Ovary (tissue), 9 donors: ENCODE measurements around the gene GAL3ST2. TPM values are rescaled to one million over a fixed set of nuclear protein-coding genes. Genes with fewer than 3 reads are reported as not detected.

Experiments used
- DNase-seq, 5 donors: peaks; one replicate each; pipeline ENCODE4 v3.0.0-alpha.2; 2019 to 2020
- H3K27ac ChIP-seq, 2 donors: fragments of 200-600 bp; one replicate each; pipeline versions ENCODE4 v1.5.1 to v1.8.0; 2019 to 2022
- H3K27me3 ChIP-seq: fragments of 200-600 bp; one replicate; pipeline ENCODE4 v1.8.0; 2022
- H3K36me3 ChIP-seq: fragments of 200-600 bp; sonication (generic); one replicate; pipeline ENCODE4 v1.5.1; 2019
- H3K4me1 ChIP-seq: one replicate; pipeline ENCODE4 v1.8.1; 2013; ENCODE audit warnings: mild to moderate bottlenecking, moderate library complexity; ENCODE audit not compliant: insufficient read depth
- H3K4me3 ChIP-seq: fragments of 200-600 bp; sonication (generic); one replicate; pipeline ENCODE4 v1.5.1; 2017
- H3K9me3 ChIP-seq, 2 donors: fragments of 200-600 bp in 1 of 2; sonication (generic) in 1 of 2; one replicate each; pipeline versions ENCODE4 v1.5.1 to v1.8.1; 2013 to 2019; ENCODE audit warnings: mild to moderate bottlenecking in 1 of 2, moderate library complexity in 1 of 2
- CTCF ChIP-seq, 3 donors: fragments of 450-650 bp in 2 of 3; fragments of 200-600 bp in 1 of 3; IDR thresholded peaks; one replicate each; pipeline versions ENCODE4 v1.5.1 to v1.8.0; 2016 to 2022; ENCODE audit warnings: antibody characterized with exemption in 3 of 3, mild to moderate bottlenecking in 1 of 3
- EP300 ChIP-seq: sonication (generic); formaldehyde crosslinking; IDR thresholded peaks from one replicate; pipeline ENCODE4 v1.6.1; 2017; ENCODE audit warnings: antibody characterized with exemption
- POLR2A ChIP-seq: fragments of 450-650 bp; IDR thresholded peaks from one replicate; pipeline ENCODE4 v1.6.1; 2017; ENCODE audit warnings: antibody characterized with exemption, mild to moderate bottlenecking, moderate library complexity
- WGBS, 3 donors: extraction: QIAGEN DNeasy Blood & Tissue Kit in 1 of 3; methylation state at CpG; one replicate each; pipeline versions ENCODE4 v1.1.5 to v1.1.7; 2013 to 2017; 5-methylcytosine and 5-hydroxymethylcytosine counted together
- intact Hi-C, 4 donors: fragments of 100-400 bp; cut with DNase I; formaldehyde crosslinking; loops; one replicate each; pipeline versions ENCODE4 v1.11.0 to v1.15.1; 2022 to 2023
- polyA plus RNA-seq, 2 donors: library from polyadenylated mRNA; stranded (reverse); fragments of 200-250 nt in 1 of 2; fragments of 350-450 nt in 1 of 2; fragmentation: Illumina TruSeq in 1 of 2; extraction: RNeasy Lipid Tissue Mini Kit (QIAGEN cat#74804) in 1 of 2; gene quantifications; one replicate each; pipeline ENCODE4 v1.2.3, GENCODE V29; 2013 to 2014
- total RNA-seq, 7 donors: library from RNA; depleted of rRNA in 2 of 7; stranded (reverse); fragments of >200 nt in 2 of 7; fragmentation: NEBNext Ultra II Directional in 3 of 7; extraction: Animal tissue kit (Norgen Biotek cat#: 25700) in 3 of 7; gene quantifications; one replicate each; pipeline versions ENCODE4 v1.1.0 to v1.2.4, GENCODE V29; 2016 to 2023
- donor health status: DM: no; HTN: no; CAD: no; lungs with moderate emphysema.
- donor health status: DM: no; HTN: no; CAD: no.
- donor health status: Bipolar disorder and iron deficiency.
- donor health status: DM: yes; HTN: yes; CAD: no.
- donor health status: DM: no; HTN: no; CAD: no.
- donor health status: DM: yes; HTN: yes; CAD: no.

Gene GAL3ST2
- total and polyA plus RNA-seq, 9 donors = 0.05 to 4.3 (median 0.57) TPM; not detected in 3

- WGBS, 3 donors = 91 to 95% (median 91%) methylated on average over 18 to 21 of the region's 21 CpGs
- TF ChIP-seq POLR2A = no peak
- TF ChIP-seq EP300 = no peak
- no peak for TF ChIP-seq CTCF (IDR thresholded peaks at IDR 0.05)
- H3K4me3 ChIP-seq = no peak overlapping the region
- H3K9me3 ChIP-seq = no peaks in the 10 kb centered on the region
- H3K27me3 ChIP-seq = no peaks in the 10 kb centered on the region
- peaks cover 2% of the 10 kb centered on the region for H3K4me1 ChIP-seq
- intact Hi-C loops = loop anchor here in 1 of 4 donors (10.0 kb wide), 1 partner anchor 122 kb away; no protein-coding TSS in a partner anchor
- DNase-seq = no peak
- H3K27ac ChIP-seq = no peak overlapping the region
- H3K36me3 ChIP-seq = no peaks in the 10 kb centered on the region
These were observed 23.8 kb upstream of the GAL3ST2 start for GRCh38 chr2:241752689-241753276.

GRCh38 chr2:241753493-241753892 lies 23.1 kb upstream of the GAL3ST2 start:
- intact Hi-C loops = loop anchor here in 1 of 4 donors (10.0 kb wide), 1 partner anchor 121 kb away; no protein-coding TSS in a partner anchor
- Histone ChIP-seq H3K27me3 (no peaks in the 10 kb centered on the region), H3K36me3 (no peaks in the 10 kb centered on the region), H3K27ac (no peak overlapping the region), H3K4me1 (peaks cover 2% of the 10 kb centered on the region), H3K9me3 (no peaks in the 10 kb centered on the region), H3K4me3 (no peak overlapping the region)
- TF ChIP-seq CTCF (IDR thresholded peaks at IDR 0.05) = no peak
- no peak for TF ChIP-seq POLR2A
- no peak for TF ChIP-seq EP300
- 92 to 94% (median 94%) methylated on average over 17 of the region's 17 CpGs for WGBS, 3 donors
- DNase-seq = no peak

- no peak overlapping the region for H3K4me3 ChIP-seq
- H3K4me1 ChIP-seq = peaks cover 2% of the 10 kb centered on the region
- H3K27me3 ChIP-seq = no peaks in the 10 kb centered on the region
- TF ChIP-seq POLR2A (no peak), CTCF (IDR thresholded peaks at IDR 0.05) (no peak), EP300 (no peak)
- no peaks in the 10 kb centered on the region for H3K9me3 ChIP-seq
- 95 to 96% (median 95%) methylated on average over 20 of the region's 20 CpGs for WGBS, 3 donors
- intact Hi-C loops = loop anchor here in 1 of 4 donors (10.0 kb wide), 1 partner anchor 121 kb away; no protein-coding TSS in a partner anchor
- no peaks in the 10 kb centered on the region for H3K36me3 ChIP-seq
- no peak overlapping the region for H3K27ac ChIP-seq
- no peak for DNase-seq
These were observed 22.6 kb upstream of the GAL3ST2 start for GRCh38 chr2:241754042-241754441.

GRCh38 chr2:241755166-241755565 lies 21.5 kb upstream of the GAL3ST2 start:
- H3K4me3 ChIP-seq = no peak overlapping the region
- TF ChIP-seq POLR2A (no peak), CTCF (IDR thresholded peaks at IDR 0.05) (no peak), EP300 (no peak)
- DNase-seq = no peak
- 77 to 86% (median 84%) methylated on average over 18 of the region's 18 CpGs for WGBS, 3 donors
- peaks cover 2% of the 10 kb centered on the region for H3K4me1 ChIP-seq
- H3K27ac ChIP-seq = no peak overlapping the region
- no peaks in the 10 kb centered on the region for H3K36me3 ChIP-seq
- no peaks in the 10 kb centered on the region for H3K9me3 ChIP-seq
- intact Hi-C loops = loop anchor here in 1 of 4 donors (10.0 kb wide), 1 partner anchor 120 kb away; no protein-coding TSS in a partner anchor
- H3K27me3 ChIP-seq = no peaks in the 10 kb centered on the region
